OCI-LY3 (cell line): ENCODE measurements around the gene SORCS3.

Source experiments
- EZH2phosphoT487 ChIP-seq: fragments of 200-600 bp; shearing (Covaris generic); IDR thresholded peaks from 2 replicates; pipeline ENCODE4 v1.6.1; 2018; ENCODE audit warnings: antibody characterized with exemption, mixed run types, low read depth
- TF ChIP-seq, protein P1 (sequence below): fragments of 200-600, 300-600 bp; sonication (generic); IDR thresholded peaks from 2 replicates; pipeline ENCODE4 v1.5.1; 2014; ENCODE audit warnings: antibody characterized with exemption, low read length, low read depth

DNA sequence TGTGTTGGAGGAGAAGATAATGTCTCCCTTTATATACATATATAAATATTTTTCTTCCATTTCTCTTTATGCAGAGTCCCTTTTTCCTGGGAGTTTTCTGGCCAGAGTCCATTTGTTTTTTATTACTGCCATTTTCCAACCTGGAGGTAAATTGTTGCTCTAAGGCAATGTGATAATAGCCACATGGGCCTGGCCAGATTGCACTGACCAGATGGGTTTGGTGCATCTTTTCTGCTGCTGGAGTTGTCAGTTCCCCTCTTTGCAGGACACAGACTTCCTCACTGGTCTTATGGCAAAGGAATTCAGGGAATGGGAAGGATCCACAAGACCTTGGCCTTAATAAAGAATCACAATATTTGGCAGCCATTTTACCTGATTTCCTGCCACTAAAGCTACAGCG lies 254.9 kb downstream of the SORCS3 start:
- TF ChIP-seq, protein P1, sequence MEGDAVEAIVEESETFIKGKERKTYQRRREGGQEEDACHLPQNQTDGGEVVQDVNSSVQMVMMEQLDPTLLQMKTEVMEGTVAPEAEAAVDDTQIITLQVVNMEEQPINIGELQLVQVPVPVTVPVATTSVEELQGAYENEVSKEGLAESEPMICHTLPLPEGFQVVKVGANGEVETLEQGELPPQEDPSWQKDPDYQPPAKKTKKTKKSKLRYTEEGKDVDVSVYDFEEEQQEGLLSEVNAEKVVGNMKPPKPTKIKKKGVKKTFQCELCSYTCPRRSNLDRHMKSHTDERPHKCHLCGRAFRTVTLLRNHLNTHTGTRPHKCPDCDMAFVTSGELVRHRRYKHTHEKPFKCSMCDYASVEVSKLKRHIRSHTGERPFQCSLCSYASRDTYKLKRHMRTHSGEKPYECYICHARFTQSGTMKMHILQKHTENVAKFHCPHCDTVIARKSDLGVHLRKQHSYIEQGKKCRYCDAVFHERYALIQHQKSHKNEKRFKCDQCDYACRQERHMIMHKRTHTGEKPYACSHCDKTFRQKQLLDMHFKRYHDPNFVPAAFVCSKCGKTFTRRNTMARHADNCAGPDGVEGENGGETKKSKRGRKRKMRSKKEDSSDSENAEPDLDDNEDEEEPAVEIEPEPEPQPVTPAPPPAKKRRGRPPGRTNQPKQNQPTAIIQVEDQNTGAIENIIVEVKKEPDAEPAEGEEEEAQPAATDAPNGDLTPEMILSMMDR, result no peak
- no peak for TF ChIP-seq EZH2phosphoT487
